K562 (cell line): ENCODE measurements around the gene ACER3. TPM values are rescaled to one million over a fixed set of nuclear protein-coding genes. Genes with fewer than 3 reads are reported as not detected.

ENCODE experiments used
- AFF1 ChIP-seq, 2 experiments: fragments of 450-650 bp; IDR thresholded peaks; 2 replicates each; pipeline ENCODE4 v1.6.1; 2018; ENCODE audit warnings: mild to moderate bottlenecking in 2 of 2, low read depth in 1 of 2; ENCODE audit not compliant: partially characterized antibody in 2 of 2
- CEBPZ ChIP-seq: fragments of 150-350 bp; IDR thresholded peaks from 2 replicates; pipeline ENCODE4 v1.6.1; 2014; ENCODE audit warnings: low read depth, mild to moderate bottlenecking, low read length, borderline replicate concordance
- CHD1 ChIP-seq: fragments of 200-600 bp; sonication (generic); IDR thresholded peaks from one replicate; pipeline ENCODE4 v1.6.1; 2012; ENCODE audit warnings: mild to moderate bottlenecking, moderate library complexity, low read length, inconsistent platforms
- ESRRA ChIP-seq: fragments of 450-650 bp; IDR thresholded peaks from 2 replicates; pipeline ENCODE4 v1.6.1; 2014; ENCODE audit warnings: low read depth, mild to moderate bottlenecking, moderate library complexity, borderline replicate concordance
- KLF10 ChIP-seq: fragments of 250-450 bp; sonication (Bioruptor Pico); IDR thresholded peaks from 2 replicates; pipeline ENCODE4 v1.6.1; 2021; ENCODE audit warnings: matching md5 sums
- MTA3 ChIP-seq: fragments of 450-650 bp; formaldehyde crosslinking; IDR thresholded peaks from 2 replicates; pipeline ENCODE4 v1.6.1; 2017; ENCODE audit warnings: mild to moderate bottlenecking, borderline replicate concordance
- MXD1 ChIP-seq: fragments of 250-450 bp; sonication (Bioruptor Pico); IDR thresholded peaks from 2 replicates; pipeline ENCODE4 v1.8.0; 2021; ENCODE audit warnings: borderline replicate concordance, mild to moderate bottlenecking, moderate library complexity; ENCODE audit not compliant: poor library complexity, severe bottlenecking
- PML ChIP-seq: IDR thresholded peaks from 2 replicates; pipeline ENCODE4 v1.6.1; 2012; ENCODE audit warnings: low read length, inconsistent platforms
- POLR2A ChIP-seq: fragments of 450-650 bp; conservative IDR thresholded peaks from 2 replicates; pipeline ENCODE4 v1.6.1; 2016
- POU5F1 ChIP-seq: fragments of 150-350 bp; IDR thresholded peaks from 2 replicates; pipeline ENCODE4 v1.6.1; 2014; ENCODE audit warnings: borderline replicate concordance, low read length, low read depth, mild to moderate bottlenecking; ENCODE audit not compliant: partially characterized antibody
- TEAD4 ChIP-seq, 2 experiments: sonication (generic) in 1 of 2; formaldehyde crosslinking in 1 of 2; IDR thresholded peaks; 2 replicates each; pipeline versions ENCODE4 v1.6.1 to v1.8.0; 2012 to 2022; ENCODE audit warnings: borderline replicate concordance in 1 of 2, inconsistent platforms in 1 of 2, low read length in 1 of 2, mild to moderate bottlenecking in 1 of 2, missing genetic modification reagents in 1 of 2
- TFAM ChIP-seq: fragments of 250-450 bp; sonication (Bioruptor Pico); conservative IDR thresholded peaks from 2 replicates; pipeline ENCODE4 v1.5.0; 2021; ENCODE audit warnings: mild to moderate bottlenecking, moderate library complexity
- YBX1 ChIP-seq: fragments of 450-650 bp; IDR thresholded peaks from 2 replicates; pipeline ENCODE4 v1.7.1; 2016; ENCODE audit warnings: mild to moderate bottlenecking
- ZEB2 ChIP-seq: fragments of 450-650 bp; IDR thresholded peaks from 2 replicates; pipeline ENCODE4 v1.6.1; 2016
- ZFP30 ChIP-seq: fragments of 250-450 bp; sonication (Bioruptor Pico); IDR thresholded peaks from 2 replicates; pipeline ENCODE4 v1.8.0; 2022; ENCODE audit warnings: moderate library complexity, mild to moderate bottlenecking, inconsistent platforms, borderline replicate concordance
- ZNF3 ChIP-seq: fragments of 250-450 bp; sonication (Bioruptor Pico); IDR thresholded peaks from 2 replicates; pipeline ENCODE4 v1.5.0; 2021; ENCODE audit warnings: mild to moderate bottlenecking, moderate library complexity
- ZNF586 ChIP-seq: fragments of 450-650 bp; formaldehyde crosslinking; conservative IDR thresholded peaks from 2 replicates; pipeline ENCODE4 v1.4.0; 2020; ENCODE audit warnings: mild to moderate bottlenecking, moderate library complexity
- ZNF668 ChIP-seq: fragments of 250-450 bp; sonication (Bioruptor Pico); IDR thresholded peaks from 2 replicates; pipeline ENCODE4 v1.8.0; 2022; ENCODE audit warnings: mild to moderate bottlenecking, inconsistent platforms
- ZNF699 ChIP-seq: fragments of 250-450 bp; sonication (Bioruptor Pico); IDR thresholded peaks from 2 replicates; pipeline ENCODE4 v1.8.0; 2021; ENCODE audit warnings: mild to moderate bottlenecking, moderate library complexity; ENCODE audit not compliant: insufficient replicate concordance
- polyA plus RNA-seq, 8 experiments: library from polyadenylated mRNA; depleted of rRNA in 4 of 8; stranded (reverse) in 5 of 8; unstranded in 3 of 8; fragments of >200 nt; fragmentation: Nextera tagmentation in 2 of 8; fragmentation: Illumina TruSeq in 1 of 8; extraction: Ambion mirVana in 2 of 8; extraction: Trizol in 1 of 8; gene quantifications; 2 replicates each; pipeline versions ENCODE4 v1.2.1 to v1.2.3, GENCODE V29; 2011 to 2014; ENCODE audit warnings: inconsistent platforms in 1 of 8, missing spikeins in 1 of 8
- total RNA-seq, 7 experiments: library from RNA; depleted of rRNA in 6 of 7; stranded (reverse); fragments of >200 nt in 6 of 7; fragmentation: Illumina TruSeq in 2 of 7; extraction: Trizol in 2 of 7; gene quantifications; 2 replicates each; pipeline versions ENCODE4 v1.2.1 to v1.2.3, GENCODE V29; 2011 to 2021; ENCODE audit warnings: low replicate concordance in 1 of 7

Gene ACER3
- total and polyA plus RNA-seq, 9 of the 15 experiments (the other 6 are each of a cell fraction or from before 2014, with no cell fraction given): 2.0 to 23.8 (median 9.5) TPM

- TF ChIP-seq CEBPZ: no peak
- no peak for TF ChIP-seq ZNF586 (CRISPR knock-in tag)
- no peak for TF ChIP-seq POLR2A
- TF ChIP-seq ZFP30 (CRISPR knock-in tag): no peak
- peak; percentile 47; the same call in 1 of the 2 replicates for TF ChIP-seq MTA3
- TF ChIP-seq POU5F1: no peak
- peak; percentile 60 for TF ChIP-seq ZEB2
- no peak for TF ChIP-seq ZNF3
- TF ChIP-seq ZNF668 (CRISPR knock-in tag): no peak
- no peak for TF ChIP-seq PML
- TF ChIP-seq ESRRA: no peak
- no peak for TF ChIP-seq KLF10 (CRISPR knock-in tag)
- TF ChIP-seq ZNF699: no peak
- TF ChIP-seq TFAM (CRISPR knock-in tag): no peak
- TF ChIP-seq AFF1 (IDR thresholded peaks at IDR 0.05; ENCODE audit: low read depth in 1 of 2, partially characterized antibody in 2 of 2): peak in 1 of 2 experiments; percentile 32
- TF ChIP-seq TEAD4 (IDR thresholded peaks at IDR 0.05; ENCODE audit: low read length): peak; percentile 42; the same call in 1 of the 2 replicates
- no peak for TF ChIP-seq TEAD4 (CRISPR knock-in tag; IDR thresholded peaks at IDR 0.05; ENCODE audit: borderline replicate concordance)
- no peak for TF ChIP-seq CHD1
- TF ChIP-seq MXD1 (CRISPR knock-in tag): no peak
- TF ChIP-seq YBX1: no peak
Measured at GRCh38 chr11:76824083-76824939, 36.4 kb upstream of the ACER3 start (continued).
